Adrenal gland (tissue), 12 donors: ENCODE results near the gene CMC1. TPM values are rescaled to one million over a fixed set of nuclear protein-coding genes. Genes with fewer than 3 reads are reported as not detected.
A peak's percentile ranks its signal among the peaks of the same experiment; 100 is the strongest.

Experiments
- DNase-seq, 7 donors: peaks; one replicate each; pipeline ENCODE4 v3.0.0-alpha.2; 2019 to 2020
- H3K27ac ChIP-seq, 5 donors: fragments of 200-600 bp; sonication (generic) in 4 of 5; 1 replicate in 3 of 5; 2 replicates in 2 of 5; pipeline versions ENCODE4 v1.5.1 to v1.8.0; 2016 to 2020; ENCODE audit warnings: mild to moderate bottlenecking in 1 of 5
- H3K27me3 ChIP-seq: fragments of 200-600 bp; 2 replicates; pipeline ENCODE4 v1.8.0; 2021
- H3K36me3 ChIP-seq, 2 donors: fragments of 200-600 bp; replicated peaks in 1 of 2; 1 replicate in 1 of 2; 2 replicates in 1 of 2; pipeline versions ENCODE4 v1.5.1 to v1.8.0; 2018 to 2022
- H3K4me1 ChIP-seq, 2 donors: fragments of 200-600 bp; replicated peaks in 1 of 2; 1 replicate in 1 of 2; 2 replicates in 1 of 2; pipeline versions ENCODE4 v1.5.1 to v1.8.0; 2018 to 2021
- H3K4me3 ChIP-seq, 4 donors: fragments of 200-600 bp; sonication (generic) in 3 of 4; one replicate each; pipeline ENCODE4 v1.5.1; 2016 to 2018
- H3K9me3 ChIP-seq, 3 donors: fragments of 200-600 bp; sonication (generic) in 1 of 3; replicated peaks in 1 of 3; 1 replicate in 2 of 3; 2 replicates in 1 of 3; pipeline versions ENCODE4 v1.5.1 to v1.8.0; 2016 to 2021
- POLR2A ChIP-seq, 2 donors: fragments of 450-650 bp; IDR thresholded peaks; one replicate each; pipeline ENCODE4 v1.6.1; 2017; ENCODE audit warnings: antibody characterized with exemption in 2 of 2, mild to moderate bottlenecking in 2 of 2, moderate library complexity in 1 of 2
- WGBS, 4 donors: extraction: QIAGEN DNeasy Blood & Tissue Kit in 2 of 4; methylation state at CpG; one replicate each; pipeline versions ENCODE4 v1.1.5 to v1.1.7; 2013 to 2017; 5-methylcytosine and 5-hydroxymethylcytosine counted together
- intact Hi-C, 2 donors: fragments of 100-400 bp; cut with DNase I; formaldehyde crosslinking; loops; one replicate each; pipeline versions ENCODE4 v1.14.1 to v1.15.0; 2022 to 2023
- polyA plus RNA-seq, 3 donors: library from polyadenylated mRNA; stranded (reverse); fragments of 200-250 nt in 2 of 3; fragments of 350-450 nt in 1 of 3; fragmentation: Illumina TruSeq in 1 of 3; extraction: RNeasy Lipid Tissue Mini Kit (QIAGEN cat#74804) in 1 of 3; gene quantifications; one replicate each; pipeline ENCODE4 v1.2.3, GENCODE V29; 2013 to 2014
- total RNA-seq, 9 donors: library from RNA; depleted of rRNA in 4 of 9; stranded (reverse); fragments of >200 nt in 4 of 9; fragments of 120-200 nt in 1 of 9; fragmentation: NEBNext Ultra II Directional in 1 of 9; extraction: Animal tissue kit (Norgen Biotek cat#: 25700) in 1 of 9; gene quantifications; one replicate each; pipeline versions ENCODE4 v1.1.0 to v1.2.4, GENCODE V29; 2013 to 2023
- TF ChIP-seq, protein P1 (sequence below), 6 experiments: fragments of 450-650 bp in 4 of 6; fragments of 200-600 bp in 2 of 6; sonication (generic) in 1 of 6; IDR thresholded peaks; 1 replicate in 5 of 6; 2 replicates in 1 of 6; pipeline versions ENCODE4 v1.5.1 to v1.8.0; 2016 to 2021; ENCODE audit warnings: antibody characterized with exemption in 6 of 6, mild to moderate bottlenecking in 2 of 6, moderate library complexity in 1 of 6
- donor health status: healthy with polysubstance abuse.
- donor health status: Bipolar disorder and iron deficiency.
- donor health status: DM: yes; HTN: yes; CAD: no.
- donor health status: DM: no; HTN: no; CAD: no.
- donor health status: DM: no; HTN: no; CAD: no.
- donor health status: DM: yes; HTN: yes; CAD: no.

The CMC1 gene
- total and polyA plus RNA-seq, 12 donors: 6.7 to 32.8 (median 19.9) TPM

DNA sequence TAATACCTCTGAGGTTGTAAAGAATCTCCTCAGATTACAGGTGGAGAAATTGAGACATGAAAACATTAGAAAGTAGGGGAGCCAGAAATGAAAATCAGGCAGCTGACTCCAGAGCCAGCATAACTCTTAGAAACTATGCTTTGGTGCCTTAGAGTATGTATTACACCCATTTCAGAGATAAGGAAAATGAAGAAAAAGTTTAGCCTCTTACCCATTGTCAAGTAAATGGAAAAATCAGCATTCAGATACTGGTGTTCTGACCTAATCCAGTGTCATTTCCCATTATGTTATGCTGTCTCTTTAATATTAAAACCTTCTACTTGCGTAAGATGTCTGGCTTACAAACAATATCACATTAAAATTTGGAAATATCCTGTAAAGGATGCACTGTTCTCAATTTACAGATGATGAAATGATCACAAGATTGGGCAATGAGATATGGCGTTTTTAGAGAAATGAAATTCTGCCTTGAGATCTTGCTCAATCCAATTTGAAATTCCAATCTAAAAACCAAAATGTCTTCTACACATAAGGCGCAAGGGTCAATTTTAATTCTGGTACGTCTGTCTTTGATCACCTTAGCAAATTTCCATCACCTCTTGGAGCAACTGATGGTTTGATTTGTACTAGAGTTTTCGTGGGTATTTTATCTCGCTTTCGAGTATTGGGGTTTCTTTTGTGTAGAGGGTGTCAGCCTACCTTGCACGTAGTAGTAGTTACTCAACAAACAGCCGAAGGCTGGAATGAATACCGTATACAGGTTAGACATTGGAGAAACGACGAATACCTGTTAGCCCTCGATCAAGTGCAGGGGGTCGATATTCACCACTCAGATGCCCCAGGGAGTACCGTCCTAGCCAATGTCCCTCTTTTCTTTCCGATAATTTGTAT, 106.2 kb downstream of the CMC1 start:
- peak overlapping the region; percentile 96 to 100 (median 100) for H3K27ac ChIP-seq
- intact Hi-C loops: no loop called here
- H3K27me3 ChIP-seq: no peaks in the 10 kb centered on the region
- peak in 3 of 7 donors; percentile 2 to 14 (median 13) for DNase-seq
- H3K4me3 ChIP-seq: peak overlapping the region in 3 of 4 donors; percentile 68 to 88 (median 72)
- peaks cover 0 to 10% (median 10%) of the 10 kb centered on the region in 3 donors for H3K9me3 ChIP-seq
- TF ChIP-seq, protein P1, sequence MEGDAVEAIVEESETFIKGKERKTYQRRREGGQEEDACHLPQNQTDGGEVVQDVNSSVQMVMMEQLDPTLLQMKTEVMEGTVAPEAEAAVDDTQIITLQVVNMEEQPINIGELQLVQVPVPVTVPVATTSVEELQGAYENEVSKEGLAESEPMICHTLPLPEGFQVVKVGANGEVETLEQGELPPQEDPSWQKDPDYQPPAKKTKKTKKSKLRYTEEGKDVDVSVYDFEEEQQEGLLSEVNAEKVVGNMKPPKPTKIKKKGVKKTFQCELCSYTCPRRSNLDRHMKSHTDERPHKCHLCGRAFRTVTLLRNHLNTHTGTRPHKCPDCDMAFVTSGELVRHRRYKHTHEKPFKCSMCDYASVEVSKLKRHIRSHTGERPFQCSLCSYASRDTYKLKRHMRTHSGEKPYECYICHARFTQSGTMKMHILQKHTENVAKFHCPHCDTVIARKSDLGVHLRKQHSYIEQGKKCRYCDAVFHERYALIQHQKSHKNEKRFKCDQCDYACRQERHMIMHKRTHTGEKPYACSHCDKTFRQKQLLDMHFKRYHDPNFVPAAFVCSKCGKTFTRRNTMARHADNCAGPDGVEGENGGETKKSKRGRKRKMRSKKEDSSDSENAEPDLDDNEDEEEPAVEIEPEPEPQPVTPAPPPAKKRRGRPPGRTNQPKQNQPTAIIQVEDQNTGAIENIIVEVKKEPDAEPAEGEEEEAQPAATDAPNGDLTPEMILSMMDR (IDR thresholded peaks at IDR 0.05): no peak
- TF ChIP-seq POLR2A (IDR thresholded peaks at IDR 0.05): no peak
- H3K36me3 ChIP-seq: no peaks in the 10 kb centered on the region
- peaks cover 0 to 60% of the 10 kb centered on the region in 2 donors for H3K4me1 ChIP-seq
- WGBS, 4 donors: 16 to 23% (median 17%) methylated on average over 16 of the region's 16 CpGs

DNA sequence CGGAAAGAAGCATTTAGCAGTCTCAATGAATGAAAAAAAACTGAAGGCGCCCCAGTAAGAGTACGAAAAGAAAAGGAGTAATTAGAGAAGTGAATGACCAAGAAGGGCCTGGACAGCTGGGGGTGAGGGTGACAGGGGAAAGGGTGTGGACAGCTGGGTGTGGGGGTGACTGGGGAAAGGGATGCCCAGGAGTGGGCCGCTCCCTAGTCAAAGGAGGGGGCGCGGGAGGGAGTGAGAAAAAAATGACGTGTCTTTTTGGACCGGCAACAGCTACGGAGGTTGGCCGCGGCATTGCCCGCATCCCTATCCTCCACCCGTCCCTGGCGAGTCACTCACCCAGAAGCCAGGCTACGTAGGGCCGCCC, 106.8 kb downstream of the CMC1 start:
- 0 to 2% (median 1%) methylated on average over 12 to 16 of the region's 16 CpGs for WGBS, 4 donors
- Histone ChIP-seq H3K27ac (peak overlapping the region; percentile 96 to 100 (median 100)), H3K27me3 (no peaks in the 10 kb centered on the region), H3K4me1 (peaks cover 0 to 55% of the 10 kb centered on the region in 2 donors), H3K4me3 (peak overlapping the region; percentile 68 to 96 (median 80)), H3K9me3 (peaks cover 0 to 16% (median 10%) of the 10 kb centered on the region in 3 donors), H3K36me3 (no peaks in the 10 kb centered on the region)
- peak in 3 of 7 donors; percentile 96 to 97 (median 96) for DNase-seq
- intact Hi-C loops: no loop called here
- TF ChIP-seq, protein P1 (IDR thresholded peaks at IDR 0.05): no peak
- peak in 1 of 2 donors; percentile 68 for TF ChIP-seq POLR2A (IDR thresholded peaks at IDR 0.05)

DNA sequence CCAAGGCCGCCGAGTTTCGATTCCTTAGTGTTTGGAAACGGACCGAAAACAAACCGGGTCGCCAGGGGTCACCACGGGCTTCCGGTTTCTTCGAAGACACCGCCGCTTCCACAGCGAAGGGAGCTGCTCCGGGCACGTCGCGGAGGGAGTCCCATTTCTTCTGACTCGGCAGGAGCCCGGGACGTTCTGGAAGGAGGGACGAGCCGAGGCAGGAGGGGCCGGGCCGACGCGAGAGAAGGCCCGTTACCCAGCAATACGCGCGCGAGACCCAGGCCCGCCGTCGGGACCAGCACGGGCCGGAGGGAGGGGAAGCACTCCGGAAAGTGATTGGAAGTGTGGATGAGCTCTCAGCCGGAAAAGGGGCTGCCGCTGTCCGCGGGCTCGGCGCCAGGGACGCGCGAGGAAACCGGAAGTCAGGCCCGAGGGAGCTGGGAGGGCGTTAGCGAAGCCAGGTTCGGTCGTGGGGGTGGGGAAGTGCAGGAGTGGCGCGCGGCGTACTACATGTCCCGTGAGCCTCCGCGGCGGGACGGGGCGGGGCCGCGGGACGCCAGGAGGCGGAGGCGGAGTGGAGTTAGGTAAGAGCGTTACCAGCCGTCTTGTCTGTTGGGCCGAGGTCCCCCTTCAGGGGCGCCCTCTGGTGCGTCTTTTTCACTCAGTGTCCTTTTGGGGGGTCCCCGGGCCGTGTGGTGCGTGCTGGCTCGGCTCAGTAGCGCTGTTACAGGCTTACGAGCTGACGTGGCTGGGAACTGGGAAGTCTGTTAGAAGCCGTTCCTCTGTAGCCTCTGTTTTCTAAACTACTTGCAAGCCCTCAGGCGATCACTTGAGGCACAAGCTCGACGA, 107.4 kb downstream of the CMC1 start, which contains the start of the genes AZI2 and ZCWPW2:
Gene AZI2 (minus strand): TSS at position 196 of the 840 bp plus-strand sequence. CDS start 8,207 bp downstream, outside the sequence.
Gene ZCWPW2 (plus strand): TSS at position 93 of the 840 bp plus-strand sequence. CDS start 64,348 bp downstream, outside the sequence.
- WGBS, 4 donors: 0 to 1% (median 0%) methylated on average over 48 to 83 of the region's 83 CpGs
- peaks cover 0 to 18% (median 10%) of the 10 kb centered on the region in 3 donors for H3K9me3 ChIP-seq
- peak; percentile 71 to 85 for TF ChIP-seq POLR2A (IDR thresholded peaks at IDR 0.05)
- TF ChIP-seq, protein P1 (IDR thresholded peaks at IDR 0.05): peak in 1 of 6 experiments; percentile 18
- peak within 1 kb of the TSS; percentile 68 to 96 (median 80) for H3K4me3 ChIP-seq
- H3K4me1 ChIP-seq: peaks cover 0 to 50% of the 10 kb centered on the region in 2 donors
- H3K27me3 ChIP-seq: no peaks in the 10 kb centered on the region
- peak; percentile 97 to 98 (median 98) for DNase-seq
- H3K27ac ChIP-seq: peak within 1 kb of the TSS; percentile 96 to 100 (median 100)
- H3K36me3 ChIP-seq: no peaks in the 10 kb centered on the region
- intact Hi-C loops: no loop called here
